ENCODE measurements around the gene SYTL4. TPM values are rescaled to one million over a fixed set of nuclear protein-coding genes. Genes with fewer than 3 reads are reported as not detected.

The SYTL4 gene
- total and polyA plus RNA-seq, 8 donors, result 4.5 to 27.7 (median 12.3) TPM

- peak overlapping the region in 2 of 5 donors; percentile 41 to 75 for H3K27ac ChIP-seq
- TF ChIP-seq CTCF (IDR thresholded peaks at IDR 0.05) (no peak), POLR2A (IDR thresholded peaks at IDR 0.05) (no peak), EP300 (IDR thresholded peaks at IDR 0.05) (no peak), POLR2AphosphoS5 (IDR thresholded peaks at IDR 0.05) (no peak)
- H3K27me3 ChIP-seq, result no peaks in the 10 kb centered on the region
- DNase-seq, result no peak
- H3K4me3 ChIP-seq, result no peak overlapping the region
- intact Hi-C loops (cut with DNase I; ENCODE audit: low total_unique reads), result no loop called here
- WGBS, 5 donors, result 13 to 42% (median 20%) methylated on average over 1 of the region's 1 CpG
- no peaks in the 10 kb centered on the region for H3K4me1 ChIP-seq
- H3K9me3 ChIP-seq, result no peaks in the 10 kb centered on the region
- H3K36me3 ChIP-seq, result no peaks in the 10 kb centered on the region
These were observed 84.8 kb downstream of the SYTL4 start for GRCh38 chrX:100647095-100647494.

- Histone ChIP-seq H3K9me3 (no peaks in the 10 kb centered on the region), H3K4me3 (peak overlapping the region; percentile 9 to 29 (median 20)), H3K4me1 (no peaks in the 10 kb centered on the region), H3K27me3 (no peaks in the 10 kb centered on the region), H3K27ac (peak overlapping the region in 4 of 5 donors; percentile 12 to 59 (median 58)), H3K36me3 (no peaks in the 10 kb centered on the region)
- TF ChIP-seq POLR2A (IDR thresholded peaks at IDR 0.05) (no peak), CTCF (IDR thresholded peaks at IDR 0.05) (no peak), EP300 (IDR thresholded peaks at IDR 0.05) (no peak), POLR2AphosphoS5 (IDR thresholded peaks at IDR 0.05) (no peak)
- 57 to 83% (median 67%) methylated on average over 4 of the region's 4 CpGs for WGBS, 5 donors
- intact Hi-C loops (cut with DNase I; ENCODE audit: low total_unique reads), result no loop called here
- no peak for DNase-seq
These were observed 86.8 kb downstream of the SYTL4 start for GRCh38 chrX:100645106-100645505.

- Histone ChIP-seq H3K4me3 (peak within 1 kb of the TSS; percentile 9 to 29 (median 20)), H3K36me3 (no peaks in the 10 kb centered on the region), H3K9me3 (no peaks in the 10 kb centered on the region), H3K4me1 (no peaks in the 10 kb centered on the region), H3K27me3 (no peaks in the 10 kb centered on the region), H3K27ac (peak within 1 kb of the TSS in 4 of 5 donors; percentile 57 to 59 (median 58))
- peak in 1 of 2 donors; percentile 75 for DNase-seq
- TF ChIP-seq POLR2A (IDR thresholded peaks at IDR 0.05) (no peak), POLR2AphosphoS5 (IDR thresholded peaks at IDR 0.05) (peak in 2 of 3 donors; percentile 64 to 74), CTCF (IDR thresholded peaks at IDR 0.05) (no peak), EP300 (IDR thresholded peaks at IDR 0.05) (no peak)
- intact Hi-C loops (cut with DNase I; ENCODE audit: low total_unique reads), result no loop called here
- WGBS, 5 donors, result 42 to 61% (median 49%) methylated on average over 9 to 11 of the region's 11 CpGs
These were observed 87.7 kb downstream of the SYTL4 start, which contains the start of gene SRPX2 for GRCh38 chrX:100643956-100644860. SRPX2 (plus strand) TSS chrX:100644199; CDS start chrX:100646323, 2,124 bp downstream.

GRCh38 chrX:100643212-100643611 lies 88.7 kb downstream of the SYTL4 start:
- Histone ChIP-seq H3K4me1 (no peaks in the 10 kb centered on the region), H3K4me3 (no peak overlapping the region), H3K36me3 (no peaks in the 10 kb centered on the region), H3K9me3 (no peaks in the 10 kb centered on the region), H3K27me3 (no peaks in the 10 kb centered on the region), H3K27ac (peak overlapping the region in 2 of 5 donors; percentile 51 to 57)
- WGBS, 5 donors, result 79 to 93% (median 90%) methylated on average over 11 of the region's 11 CpGs
- intact Hi-C loops (cut with DNase I; ENCODE audit: low total_unique reads), result no loop called here
- DNase-seq, result no peak
- TF ChIP-seq CTCF (IDR thresholded peaks at IDR 0.05) (no peak), EP300 (IDR thresholded peaks at IDR 0.05) (no peak), POLR2A (IDR thresholded peaks at IDR 0.05) (no peak)

Data from stomach (tissue), 9 donors.